ENCODE data around the gene ZNF219.

Gene ZNF219

GRCh38 chr14:21091821-21092272 lies 6.6 kb downstream of the ZNF219 start:
- FAIRE-seq (no peak), DNase-seq (ENCODE audit: insufficient read length, low spot score) (peak; percentile 16)
- no peak for TF ChIP-seq CTCF (IDR thresholded peaks at IDR 0.05; ENCODE audit: insufficient read depth, missing control alignments)

- no peak for FAIRE-seq
- TF ChIP-seq CTCF (IDR thresholded peaks at IDR 0.05; ENCODE audit: insufficient read depth, missing control alignments): no peak
- DNase-seq (ENCODE audit: insufficient read length, low spot score): no peak
These were observed 7.4 kb downstream of the ZNF219 start for GRCh38 chr14:21090940-21091663.

GRCh38 chr14:21090194-21090939 lies 8.1 kb downstream of the ZNF219 start:
- peak; percentile 27 for TF ChIP-seq CTCF (IDR thresholded peaks at IDR 0.05; ENCODE audit: insufficient read depth, missing control alignments)
- no peak for FAIRE-seq
- DNase-seq (ENCODE audit: insufficient read length, low spot score): peak; percentile 58

GRCh38 chr14:21089877-21090193 lies 8.6 kb downstream of the ZNF219 start:
- no peak for FAIRE-seq
- no peak for DNase-seq (ENCODE audit: insufficient read length, low spot score)
- no peak for TF ChIP-seq CTCF (IDR thresholded peaks at IDR 0.05; ENCODE audit: insufficient read depth, missing control alignments)

- no peak for TF ChIP-seq CTCF (IDR thresholded peaks at IDR 0.05; ENCODE audit: insufficient read depth, missing control alignments)
- FAIRE-seq: no peak
- DNase-seq (ENCODE audit: insufficient read length, low spot score): peak; percentile 12
These were observed 9.2 kb downstream of the ZNF219 start for GRCh38 chr14:21089271-21089670.

- no peak for FAIRE-seq
- TF ChIP-seq CTCF (IDR thresholded peaks at IDR 0.05; ENCODE audit: insufficient read depth, missing control alignments): no peak
- DNase-seq (ENCODE audit: insufficient read length, low spot score): no peak
These were observed 9.8 kb downstream of the ZNF219 start for GRCh38 chr14:21088687-21089086.

All from D721Med (cell line).